ENCODE measurements around the gene NOP16. TPM values are rescaled to one million over a fixed set of nuclear protein-coding genes. Genes with fewer than 3 reads are reported as not detected.
A peak's percentile ranks its signal among the peaks of the same experiment; 100 is the strongest.

NOP16 gene
- total RNA-seq = 100 to 1,000 TPM; 154 to 158 TPM

GRCh38 chr5:176388444-176389134 lies at the start of gene NOP16, which contains the start of gene HIGD2A:
Gene NOP16 (minus strand): TSS chr5:176388598. CDS start chr5:176388539, 59 bp downstream.
Gene HIGD2A (plus strand): TSS chr5:176388751. CDS start chr5:176388820, 69 bp downstream.
- Mint-ChIP-seq H3K36me3 (peaks cover 53% of the 10 kb centered on the region), H3K27me3 (no peaks in the 10 kb centered on the region), H3K4me3 (peak within 1 kb of the TSS; percentile 98), H3K9me3 (no peaks in the 10 kb centered on the region), H3K27ac (peak within 1 kb of the TSS; percentile 100), H3K4me1 (peaks cover 27% of the 10 kb centered on the region)
- DNase-seq = peak; percentile 98

- Mint-ChIP-seq H3K4me1 (peaks cover 11% of the 10 kb centered on the region), H3K27ac (peak overlapping the region; percentile 63), H3K4me3 (peak overlapping the region; percentile 18), H3K27me3 (peaks cover 15% of the 10 kb centered on the region), H3K9me3 (no peaks in the 10 kb centered on the region), H3K36me3 (no peaks in the 10 kb centered on the region)
- no peak for DNase-seq
Measured at GRCh38 chr5:176436656-176437055, 48.3 kb upstream of the NOP16 start.

DNA sequence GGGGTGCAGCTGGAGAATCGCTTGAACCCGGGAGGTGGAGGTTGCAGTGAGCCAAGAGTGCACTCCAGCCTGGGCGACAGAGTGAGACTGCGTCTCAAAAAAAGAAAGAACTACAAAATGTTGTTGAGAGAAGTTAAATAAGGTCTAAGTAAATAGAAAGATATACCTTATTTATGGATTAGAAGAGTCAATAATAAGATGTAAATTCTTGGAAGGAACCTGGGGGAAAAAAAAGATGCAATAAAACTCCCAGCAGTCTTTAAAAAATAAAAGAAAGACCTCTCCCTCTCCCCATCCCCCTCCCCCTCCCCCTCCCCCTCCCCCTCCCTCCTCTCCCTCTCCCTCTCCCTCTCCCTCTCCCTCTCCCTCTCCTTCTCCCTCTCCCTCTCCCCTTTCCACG lies 44.3 kb upstream of the NOP16 start:
- peaks cover 19% of the 10 kb centered on the region for H3K4me1 Mint-ChIP-seq
- peaks cover 4% of the 10 kb centered on the region for H3K27me3 Mint-ChIP-seq
- H3K36me3 Mint-ChIP-seq = peaks cover 3% of the 10 kb centered on the region
- no peak overlapping the region for H3K4me3 Mint-ChIP-seq
- no peak overlapping the region for H3K27ac Mint-ChIP-seq
- peaks cover 2% of the 10 kb centered on the region for H3K9me3 Mint-ChIP-seq
- no peak for DNase-seq

DNA sequence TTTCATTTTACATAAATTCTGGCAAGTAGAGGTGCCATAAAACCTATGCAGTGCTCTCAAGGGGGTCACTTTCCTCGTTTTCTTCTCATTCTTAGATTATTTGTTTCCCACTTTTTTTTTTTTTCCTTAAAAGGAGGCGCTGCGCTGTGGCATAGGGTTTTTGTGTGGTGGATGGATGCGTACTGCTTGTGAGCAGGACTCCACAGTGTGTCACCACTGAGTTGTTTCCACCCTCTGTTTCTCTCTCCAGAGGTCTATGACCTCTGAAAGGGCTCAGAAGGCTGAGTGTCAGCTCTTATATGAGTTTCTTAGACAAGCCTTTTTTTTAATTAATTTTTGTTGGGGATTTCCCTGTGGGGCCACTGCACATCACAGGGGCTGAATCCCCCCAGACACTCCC lies 41.6 kb upstream of the NOP16 start:
- Mint-ChIP-seq H3K9me3 (peaks cover 5% of the 10 kb centered on the region), H3K4me3 (no peak overlapping the region), H3K36me3 (peaks cover 3% of the 10 kb centered on the region), H3K27ac (peak overlapping the region; percentile 57), H3K4me1 (peaks cover 8% of the 10 kb centered on the region), H3K27me3 (no peaks in the 10 kb centered on the region)
- no peak for DNase-seq

DNA sequence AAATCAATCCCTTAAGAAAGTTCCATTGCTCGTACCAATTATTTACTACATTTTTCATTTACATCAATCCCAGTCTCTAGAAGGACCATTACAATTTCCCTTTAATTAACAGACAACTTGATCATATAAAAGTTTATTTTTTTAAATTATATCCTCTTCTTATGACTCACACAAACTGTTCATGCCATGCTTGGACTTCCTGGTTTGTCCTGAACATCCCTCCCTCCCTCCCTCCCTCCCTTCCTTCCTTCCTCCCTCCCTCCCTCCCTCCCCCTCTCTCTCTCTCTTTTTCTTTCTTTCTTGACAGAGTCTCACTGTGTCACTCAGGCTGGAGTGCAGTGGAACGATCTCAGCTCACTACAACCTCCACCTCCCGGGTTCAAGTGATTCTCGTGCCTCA lies 39.6 kb upstream of the NOP16 start:
- no peak overlapping the region for H3K27ac Mint-ChIP-seq

DNA sequence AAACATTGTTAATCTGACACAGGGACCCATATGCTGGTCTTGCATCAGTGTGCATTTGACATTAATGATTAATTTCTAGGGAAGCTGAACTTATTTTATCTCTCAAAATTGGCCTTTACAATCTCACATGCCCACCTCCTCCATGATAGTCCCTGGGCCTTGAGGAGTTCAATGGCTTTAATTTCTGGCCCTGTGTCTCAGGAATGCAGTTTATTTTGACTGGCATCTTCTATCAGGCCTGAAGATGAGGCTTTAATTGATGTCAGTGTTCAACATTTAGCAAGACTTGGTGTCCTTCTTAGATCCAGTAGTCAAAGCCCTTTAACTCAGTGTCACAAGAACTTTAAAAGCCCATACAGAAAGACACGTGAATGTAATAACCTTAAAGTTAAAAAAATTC lies 38.5 kb upstream of the NOP16 start:
- no peak overlapping the region for H3K4me3 Mint-ChIP-seq
- H3K9me3 Mint-ChIP-seq = peaks cover 5% of the 10 kb centered on the region
- H3K27ac Mint-ChIP-seq = no peak overlapping the region
- no peaks in the 10 kb centered on the region for H3K27me3 Mint-ChIP-seq
- DNase-seq = no peak
- H3K4me1 Mint-ChIP-seq = peaks cover 8% of the 10 kb centered on the region
- peaks cover 3% of the 10 kb centered on the region for H3K36me3 Mint-ChIP-seq

More for the DNA sequence above, 39.6 kb upstream of the NOP16 start:
- Mint-ChIP-seq H3K9me3 (peaks cover 5% of the 10 kb centered on the region), H3K36me3 (peaks cover 3% of the 10 kb centered on the region), H3K27me3 (no peaks in the 10 kb centered on the region), H3K4me3 (no peak overlapping the region), H3K4me1 (peaks cover 8% of the 10 kb centered on the region)
- no peak for DNase-seq

DNA sequence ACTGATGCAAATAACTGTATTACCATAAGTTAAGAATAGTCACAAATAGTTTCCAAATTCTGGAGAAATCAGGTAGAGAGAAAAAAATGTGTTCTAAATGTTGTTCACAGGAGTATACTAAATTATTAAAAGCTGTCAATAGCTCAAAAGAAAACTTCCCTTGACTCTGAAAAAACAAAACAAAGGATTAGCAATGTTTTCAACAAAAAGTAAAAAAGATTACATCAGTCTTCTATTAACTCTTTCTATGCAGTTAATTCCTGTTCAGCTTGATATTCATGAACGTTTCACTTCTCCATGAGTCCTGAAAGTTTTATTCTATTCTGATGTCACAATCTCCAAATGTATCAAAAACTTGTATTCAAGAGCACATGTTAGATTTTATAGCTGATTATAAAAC lies 37.4 kb upstream of the NOP16 start:
- H3K27ac Mint-ChIP-seq = no peak overlapping the region
- peaks cover 3% of the 10 kb centered on the region for H3K36me3 Mint-ChIP-seq
- no peaks in the 10 kb centered on the region for H3K27me3 Mint-ChIP-seq
- H3K4me1 Mint-ChIP-seq = peaks cover 8% of the 10 kb centered on the region
- peaks cover 5% of the 10 kb centered on the region for H3K9me3 Mint-ChIP-seq
- DNase-seq = no peak
- H3K4me3 Mint-ChIP-seq = no peak overlapping the region

DNA sequence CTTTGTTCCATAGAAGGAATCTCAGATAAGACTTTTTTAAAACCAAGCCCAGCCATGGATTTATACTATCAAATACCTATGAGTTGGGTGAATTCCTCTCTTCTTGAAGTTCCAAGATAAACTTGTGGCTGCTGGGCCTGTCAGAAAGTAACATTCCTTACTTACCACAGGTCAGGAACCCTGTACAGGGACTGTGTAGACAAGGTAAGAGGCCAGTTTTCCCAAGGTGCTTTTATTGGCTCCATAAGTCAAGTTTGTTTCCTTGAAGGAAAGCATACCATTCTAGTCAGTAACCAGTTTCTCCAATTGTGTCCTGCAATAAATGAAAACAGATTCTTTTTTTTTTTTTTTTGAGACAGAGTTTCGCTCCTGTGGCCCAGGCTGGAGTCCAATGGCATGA lies 36.7 kb upstream of the NOP16 start:
- DNase-seq = no peak

DNA sequence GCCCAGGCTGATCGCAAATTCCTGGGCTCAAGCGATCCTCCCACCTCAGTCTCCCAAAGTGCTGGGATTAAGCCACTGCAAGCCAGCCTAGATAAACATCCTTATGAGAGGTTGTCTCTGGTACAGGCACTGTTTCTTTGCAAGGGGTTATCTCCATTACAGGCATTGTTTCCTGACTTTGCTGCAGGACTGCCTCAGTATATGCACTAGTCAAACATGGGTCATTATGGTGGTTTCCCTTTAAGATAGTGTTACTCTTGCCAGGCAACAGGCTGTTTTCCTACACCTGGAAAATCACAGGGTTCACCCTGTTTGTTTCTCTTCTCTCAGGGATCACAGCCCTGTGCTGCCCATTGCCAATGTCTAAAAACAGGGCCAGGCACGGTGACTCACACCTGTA lies 35.8 kb upstream of the NOP16 start:
- Mint-ChIP-seq H3K4me1 (no peaks in the 10 kb centered on the region), H3K36me3 (no peaks in the 10 kb centered on the region), H3K9me3 (peaks cover 2% of the 10 kb centered on the region), H3K4me3 (no peak overlapping the region), H3K27me3 (no peaks in the 10 kb centered on the region), H3K27ac (no peak overlapping the region)
- no peak for DNase-seq

More for the DNA sequence above, 36.7 kb upstream of the NOP16 start:
- H3K4me3 Mint-ChIP-seq = no peak overlapping the region
- peaks cover 2% of the 10 kb centered on the region for H3K4me1 Mint-ChIP-seq
- H3K36me3 Mint-ChIP-seq = no peaks in the 10 kb centered on the region
- H3K27ac Mint-ChIP-seq = no peak overlapping the region
- peaks cover 2% of the 10 kb centered on the region for H3K9me3 Mint-ChIP-seq
- no peaks in the 10 kb centered on the region for H3K27me3 Mint-ChIP-seq

GRCh38 chr5:176420972-176421544 lies 32.7 kb upstream of the NOP16 start:
- H3K4me1 Mint-ChIP-seq = peaks cover 10% of the 10 kb centered on the region
- no peak overlapping the region for H3K4me3 Mint-ChIP-seq
- H3K36me3 Mint-ChIP-seq = no peaks in the 10 kb centered on the region

GRCh38 chr5:176420086-176420485 lies 31.7 kb upstream of the NOP16 start:
- Mint-ChIP-seq H3K36me3 (no peaks in the 10 kb centered on the region), H3K4me3 (no peak overlapping the region), H3K4me1 (peaks cover 12% of the 10 kb centered on the region), H3K27me3 (no peaks in the 10 kb centered on the region), H3K9me3 (no peaks in the 10 kb centered on the region), H3K27ac (no peak overlapping the region)
- DNase-seq = no peak

More at GRCh38 chr5:176420972-176421544, 32.7 kb upstream of the NOP16 start:
- peaks cover 2% of the 10 kb centered on the region for H3K9me3 Mint-ChIP-seq
- no peak overlapping the region for H3K27ac Mint-ChIP-seq
- DNase-seq = no peak
- H3K27me3 Mint-ChIP-seq = no peaks in the 10 kb centered on the region

DNA sequence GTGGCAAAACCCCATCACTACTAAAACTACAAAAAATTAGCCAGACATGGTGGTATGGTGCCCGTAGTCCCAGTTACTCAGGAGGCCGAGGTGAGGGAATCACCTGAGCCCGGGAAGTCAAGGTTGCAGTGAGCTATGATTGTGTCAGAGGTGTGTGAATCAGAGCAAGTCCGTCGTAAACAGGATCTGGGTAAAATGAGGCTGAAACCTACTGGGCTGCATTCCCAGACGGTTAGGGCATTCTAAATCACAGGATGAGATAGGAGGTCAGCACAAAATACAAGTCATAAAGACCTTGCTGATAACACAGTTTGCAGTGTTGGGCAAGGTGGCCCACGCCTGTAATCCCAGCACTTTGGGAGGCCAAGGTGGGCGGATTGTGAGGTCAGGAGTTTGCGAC lies 29.9 kb upstream of the NOP16 start:
- H3K27me3 Mint-ChIP-seq = no peaks in the 10 kb centered on the region
- no peaks in the 10 kb centered on the region for H3K36me3 Mint-ChIP-seq
- no peak overlapping the region for H3K27ac Mint-ChIP-seq

GRCh38 chr5:176416965-176417364 lies 28.6 kb upstream of the NOP16 start:
- no peaks in the 10 kb centered on the region for H3K36me3 Mint-ChIP-seq
- no peak for DNase-seq
- H3K27ac Mint-ChIP-seq = peak overlapping the region; percentile 19
- H3K27me3 Mint-ChIP-seq = no peaks in the 10 kb centered on the region
- H3K9me3 Mint-ChIP-seq = no peaks in the 10 kb centered on the region
- H3K4me1 Mint-ChIP-seq = peaks cover 32% of the 10 kb centered on the region
- H3K4me3 Mint-ChIP-seq = peak overlapping the region; percentile 63

More for the DNA sequence above, 29.9 kb upstream of the NOP16 start:
- no peaks in the 10 kb centered on the region for H3K9me3 Mint-ChIP-seq
- H3K4me1 Mint-ChIP-seq = peaks cover 28% of the 10 kb centered on the region
- no peak for DNase-seq
- H3K4me3 Mint-ChIP-seq = no peak overlapping the region

- Mint-ChIP-seq H3K36me3 (no peaks in the 10 kb centered on the region), H3K4me1 (peaks cover 32% of the 10 kb centered on the region)
Measured at GRCh38 chr5:176415952-176416924, 27.8 kb upstream of the NOP16 start, which contains the start of gene CLTB. Gene CLTB (minus strand): TSS chr5:176416539. CDS start chr5:176416363, 176 bp downstream.

More at GRCh38 chr5:176415952-176416924, 27.8 kb upstream of the NOP16 start, which contains the start of gene CLTB:
- peak within 1 kb of the TSS; percentile 76 for H3K4me3 Mint-ChIP-seq
- H3K9me3 Mint-ChIP-seq = no peaks in the 10 kb centered on the region
- H3K27me3 Mint-ChIP-seq = no peaks in the 10 kb centered on the region
- H3K27ac Mint-ChIP-seq = peak within 1 kb of the TSS; percentile 55
- peak; percentile 87 for DNase-seq
